T-helper 9 cell (primary cell): Measurements from ENCODE around the gene AFF3.

Experiments used
- DNase-seq: peaks from one replicate; pipeline ENCODE4 v3.0.0-alpha.2; 2020

Gene AFF3

GRCh38 chr2:99851811-99852210 is 290.6 kb downstream of the AFF3 start:
- DNase-seq = no peak

- no peak for DNase-seq
Observed at GRCh38 chr2:99851089-99851488, 291.3 kb downstream of the AFF3 start.

GRCh38 chr2:99850084-99850710 is 292.2 kb downstream of the AFF3 start:
- DNase-seq = no peak

DNA sequence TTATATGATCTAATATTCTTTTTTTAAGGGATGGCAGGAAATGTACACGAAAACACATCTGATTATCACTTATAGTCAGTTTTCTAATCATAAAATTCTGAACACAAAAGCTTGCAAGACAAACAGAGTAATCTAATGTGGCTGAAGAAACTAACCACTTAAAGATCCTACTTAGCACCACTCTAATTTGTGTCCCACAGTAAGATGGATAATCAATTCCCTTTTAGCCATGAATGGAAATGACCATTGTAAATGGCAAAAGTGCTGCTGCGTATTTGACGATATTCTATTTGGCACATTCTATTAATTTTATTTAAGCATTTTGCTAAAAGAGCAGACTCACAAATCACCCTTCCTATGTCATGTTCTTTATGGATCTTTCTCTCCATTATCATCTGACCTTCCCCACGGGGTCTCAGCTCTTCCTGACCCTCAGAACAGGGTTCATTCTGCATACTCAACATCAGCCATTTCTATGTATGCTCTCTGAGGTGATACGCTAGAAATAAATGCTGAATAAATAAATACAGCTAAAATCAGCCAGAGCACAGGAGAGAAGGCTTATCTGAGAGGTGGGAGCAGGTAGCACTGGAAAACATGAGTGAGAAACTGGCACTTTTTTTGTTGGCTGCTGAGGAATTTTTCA is 295.8 kb downstream of the AFF3 start:
- no peak for DNase-seq

DNA sequence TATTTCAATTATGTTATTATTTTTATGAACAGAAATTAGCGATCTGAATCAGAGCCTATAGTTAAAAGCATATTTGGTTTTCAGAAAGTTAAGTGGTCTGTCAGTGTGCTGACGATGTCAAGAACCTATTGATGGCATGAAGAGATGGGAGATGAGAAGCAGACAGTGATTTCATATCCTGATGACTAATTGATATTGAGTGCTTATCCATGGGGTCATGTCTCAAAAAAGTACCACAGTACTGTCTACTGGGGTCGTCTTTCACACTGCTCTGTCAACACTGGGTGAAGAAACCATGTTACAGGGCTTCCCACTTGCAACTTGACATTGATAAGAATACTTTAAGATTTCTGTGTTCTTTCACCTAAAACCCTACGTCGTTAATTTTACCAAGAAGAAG is 297.1 kb downstream of the AFF3 start:
- DNase-seq = no peak

- no peak for DNase-seq
Observed at GRCh38 chr2:99842451-99842850, 299.9 kb downstream of the AFF3 start.

GRCh38 chr2:99841749-99842148 is 300.6 kb downstream of the AFF3 start:
- DNase-seq = no peak

GRCh38 chr2:99840831-99841230 is 301.6 kb downstream of the AFF3 start:
- no peak for DNase-seq

DNA sequence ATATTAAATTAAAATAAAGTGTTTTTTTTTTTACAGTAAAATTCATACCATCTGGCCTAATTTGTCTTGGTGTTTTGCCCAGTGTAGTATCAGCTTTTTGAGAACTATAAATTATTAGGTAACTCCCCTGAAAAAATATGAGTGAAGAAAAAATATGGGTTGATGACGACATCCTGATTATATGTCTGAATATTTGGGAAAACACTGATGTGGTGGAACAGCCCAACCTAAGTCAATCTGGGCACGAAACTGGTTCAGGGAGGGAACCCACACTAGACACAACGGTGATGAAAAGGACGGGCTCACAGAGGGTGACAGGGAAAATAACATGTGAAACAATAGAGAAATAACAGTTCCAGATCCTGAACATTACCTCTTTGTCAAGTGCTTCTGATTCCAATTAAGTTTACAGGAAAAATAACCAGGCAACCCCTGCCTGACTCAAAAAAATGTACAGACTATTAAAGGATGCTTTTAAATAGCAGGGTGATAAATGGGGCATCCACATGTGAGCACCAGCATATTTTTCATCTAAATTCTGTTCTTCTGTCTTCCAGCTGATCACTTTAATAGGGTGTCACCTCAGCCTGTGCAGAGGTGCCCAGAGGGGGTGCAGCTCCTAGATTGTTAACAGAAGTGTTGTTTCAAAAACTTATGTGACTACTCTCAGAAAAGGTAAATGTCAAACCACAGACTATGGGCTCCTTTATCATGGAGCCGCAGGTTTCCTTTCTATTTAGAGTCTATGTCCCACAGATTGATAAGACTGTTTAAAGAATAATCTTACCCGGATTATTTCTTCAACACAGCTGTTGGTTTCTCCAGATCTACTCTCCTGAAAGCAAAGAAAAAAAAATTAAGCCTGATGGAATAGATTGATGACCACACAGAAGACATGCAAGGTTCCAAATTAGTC is 305.4 kb downstream of the AFF3 start:
- DNase-seq = no peak

DNA sequence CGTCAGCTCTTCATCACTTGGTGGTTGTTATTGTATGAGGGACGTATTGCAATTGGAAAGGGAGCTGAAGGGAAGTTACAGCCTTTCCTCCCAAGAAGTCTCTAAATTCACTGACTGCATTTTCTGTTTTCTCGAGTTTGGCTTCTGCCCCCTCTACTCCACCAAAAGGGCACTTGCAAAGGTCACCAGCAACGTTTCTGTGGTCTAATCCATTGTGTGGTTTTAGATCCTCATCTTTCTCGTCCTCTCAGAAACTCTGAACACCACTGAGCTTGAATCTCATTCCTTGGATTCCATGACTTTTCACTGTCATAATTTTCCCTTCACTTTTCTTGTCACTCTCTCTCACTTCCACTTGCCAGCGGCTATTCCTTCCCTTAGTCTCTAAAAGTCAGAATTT is 308.0 kb downstream of the AFF3 start:
- DNase-seq = no peak

DNA sequence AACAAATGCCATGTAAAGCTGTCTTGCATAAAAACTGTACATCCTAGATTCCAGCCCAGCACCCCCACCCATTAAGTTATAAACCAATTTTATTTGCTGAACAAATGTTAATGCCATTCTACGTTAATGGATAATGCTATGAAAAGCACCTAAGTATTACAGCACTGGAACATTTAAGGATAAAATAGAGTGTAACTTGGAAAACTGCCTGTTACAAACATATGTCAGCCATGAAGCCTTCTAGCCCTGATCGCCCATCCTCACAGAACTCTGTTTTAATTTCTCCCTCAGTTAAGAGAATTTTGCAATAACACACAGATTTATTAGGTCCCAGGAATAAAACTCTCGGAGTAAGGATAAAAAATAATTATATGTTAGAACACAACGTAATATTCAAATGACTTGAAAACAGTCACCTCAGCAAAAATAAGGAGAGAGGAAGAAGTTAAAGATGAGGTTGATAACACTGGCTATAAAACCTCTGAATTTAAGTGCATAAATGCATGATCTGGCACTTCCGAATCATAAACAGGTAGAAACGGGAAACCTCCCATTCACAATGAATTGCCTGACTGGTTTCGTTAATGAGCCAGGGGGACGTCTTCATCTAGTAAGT is 308.7 kb downstream of the AFF3 start:
- no peak for DNase-seq

- no peak for DNase-seq
Observed at GRCh38 chr2:99832926-99833325, 309.5 kb downstream of the AFF3 start.

DNA sequence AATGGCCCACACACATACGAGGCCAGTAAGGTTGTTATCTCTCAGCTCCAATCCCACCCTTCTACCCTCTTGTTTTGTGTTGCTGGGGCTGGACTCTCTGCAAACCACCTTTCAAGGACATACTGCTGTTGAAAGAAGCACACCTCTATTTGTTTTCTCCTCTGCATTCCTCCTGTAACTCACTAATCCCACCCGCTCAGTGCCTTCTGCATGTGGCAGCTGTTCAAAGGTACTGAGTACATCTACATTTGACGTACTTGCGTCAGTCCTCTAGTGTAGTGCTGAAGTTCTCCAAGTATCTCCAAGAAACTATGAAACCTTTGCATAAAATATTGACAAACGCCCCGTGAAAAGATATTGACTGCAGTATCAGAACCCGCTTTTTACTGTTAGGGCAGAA is 310.6 kb downstream of the AFF3 start:
- DNase-seq = no peak

DNA sequence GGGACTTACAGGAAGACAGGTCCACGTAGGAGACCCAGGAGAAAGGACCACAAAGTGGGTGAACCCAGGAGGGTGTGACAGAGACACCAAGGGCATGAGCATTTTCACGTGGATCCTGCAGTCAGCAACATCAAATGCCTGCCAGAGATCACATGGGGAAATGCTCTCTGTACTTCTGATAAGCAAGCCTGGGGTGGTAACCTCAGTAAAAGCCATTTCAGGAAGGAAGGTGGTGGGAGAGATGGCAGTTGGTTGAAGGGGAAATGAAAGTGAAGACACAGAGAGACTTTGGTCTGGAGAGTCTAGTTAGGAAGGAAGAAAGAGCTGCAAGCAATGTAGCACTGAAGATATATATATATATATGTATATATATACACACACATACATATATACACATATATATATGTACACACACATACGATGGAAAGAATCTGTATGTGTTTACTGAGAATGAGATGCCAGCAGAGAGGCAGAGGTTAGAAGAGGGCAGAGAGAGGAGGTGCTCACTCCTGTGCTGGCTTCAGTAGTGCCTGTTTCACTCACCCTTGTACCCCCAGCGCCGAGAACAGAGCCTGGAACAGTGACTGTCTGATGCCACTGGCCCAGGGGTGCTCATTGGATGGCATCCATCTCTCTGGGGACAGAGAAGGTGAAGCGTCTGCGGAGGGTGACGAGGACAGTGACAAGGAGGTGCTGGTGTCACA is 314.9 kb downstream of the AFF3 start:
- DNase-seq = no peak

DNA sequence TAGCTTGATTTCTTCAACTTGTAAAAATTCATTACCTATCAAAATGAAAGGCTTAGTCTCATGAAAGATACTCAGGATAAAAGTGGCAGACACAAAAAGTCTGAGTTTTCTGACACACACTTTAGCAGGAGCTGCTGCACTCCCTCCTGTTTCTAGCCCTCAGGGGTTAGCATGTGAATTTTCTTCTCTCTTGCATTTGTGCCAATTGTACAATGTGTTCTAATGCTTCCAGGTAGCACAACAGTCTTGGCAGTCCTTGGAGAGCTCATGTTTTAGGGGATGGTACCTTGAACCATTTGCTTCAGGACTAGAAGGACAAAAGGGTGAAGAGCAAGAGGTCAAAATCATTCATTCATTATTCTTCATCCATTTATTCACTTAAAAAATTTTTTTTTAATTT is 316.8 kb downstream of the AFF3 start:
- no peak for DNase-seq

DNA sequence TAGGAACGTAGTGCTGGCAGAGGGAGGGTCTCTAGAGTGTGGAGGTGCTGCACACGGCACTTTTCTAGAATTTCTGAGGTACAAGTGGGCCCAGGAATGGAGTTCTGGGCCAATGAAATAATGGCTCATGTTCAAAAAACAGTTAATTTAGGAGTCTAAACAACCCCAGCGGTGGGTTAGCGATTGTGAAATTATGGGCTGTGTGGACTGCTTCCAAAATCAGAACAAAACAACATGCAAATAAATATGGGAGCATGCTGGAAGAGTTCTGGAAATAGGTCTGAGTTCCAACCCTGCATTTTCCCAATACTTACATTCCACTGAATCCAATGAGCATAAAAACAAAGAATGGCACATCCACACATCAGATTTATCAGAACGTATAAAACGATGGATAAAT is 317.6 kb downstream of the AFF3 start:
- DNase-seq = no peak

- no peak for DNase-seq
Observed at GRCh38 chr2:99822474-99823207, 319.7 kb downstream of the AFF3 start.

GRCh38 chr2:99821984-99822383 is 320.4 kb downstream of the AFF3 start:
- DNase-seq = no peak

- DNase-seq = no peak
Observed at GRCh38 chr2:99821572-99821971, 320.8 kb downstream of the AFF3 start.

DNA sequence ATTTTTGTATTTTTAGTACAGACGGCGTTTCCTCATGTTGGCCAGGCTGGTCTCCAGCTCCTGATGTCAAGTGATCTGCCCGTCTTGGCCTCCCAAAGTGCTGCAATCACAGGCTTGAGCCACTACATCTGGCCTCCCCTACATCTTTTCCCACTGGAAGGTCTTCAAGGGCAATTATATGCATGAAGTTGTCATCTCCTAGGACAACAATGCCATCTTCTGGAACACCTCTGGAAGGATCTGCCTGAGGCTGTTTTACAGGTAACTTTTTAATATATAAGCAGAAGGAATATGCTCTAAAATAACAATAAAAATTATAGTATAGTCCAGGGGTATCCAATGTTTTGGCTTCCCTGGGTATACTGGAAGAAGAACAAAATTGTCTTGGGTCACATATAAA is 321.4 kb downstream of the AFF3 start:
- DNase-seq = no peak

GRCh38 chr2:99819766-99820165 is 322.6 kb downstream of the AFF3 start:
- no peak for DNase-seq

DNA sequence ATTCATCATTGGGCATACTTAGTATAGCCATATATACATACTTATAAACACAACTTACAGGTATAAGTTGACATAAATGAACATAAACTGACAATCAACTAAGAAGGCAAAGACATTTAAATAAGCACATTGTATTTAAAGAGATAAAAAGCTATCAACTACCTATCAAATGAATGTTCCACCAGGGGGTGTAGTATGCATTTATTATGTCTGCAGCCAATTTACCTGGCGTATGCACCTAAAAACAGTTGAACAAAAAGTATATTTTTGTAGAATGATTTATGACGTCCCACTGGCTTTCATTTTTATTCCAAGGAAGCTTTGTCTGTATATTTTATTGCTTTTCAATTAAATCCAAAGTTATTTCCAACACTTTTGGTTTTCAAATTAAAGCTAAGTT is 323.5 kb downstream of the AFF3 start:
- no peak for DNase-seq
